Upper lobe of right lung (tissue), 1 donor: ENCODE measurements around the gene CYFIP2. TPM values are rescaled to one million over a fixed set of nuclear protein-coding genes. Genes with fewer than 3 reads are reported as not detected.

Experiments used
- ATAC-seq: fragments of 200-7000 bp; cut with Tn5 transposase; one replicate; pipeline ENCODE4 v1.9.1; 2020; ENCODE audit warnings: mild to moderate bottlenecking, moderate library complexity
- DNase-seq: peaks from one replicate; pipeline ENCODE4 v3.0.0-alpha.2; 2020
- H3K27ac ChIP-seq: fragments of 200-600 bp; one replicate; pipeline ENCODE4 v1.8.0; 2022
- H3K27me3 ChIP-seq: fragments of 200-600 bp; one replicate; pipeline ENCODE4 v1.8.0; 2022; ENCODE audit warnings: mild to moderate bottlenecking
- H3K36me3 ChIP-seq: fragments of 200-600 bp; one replicate; pipeline ENCODE4 v1.8.0; 2022
- H3K4me1 ChIP-seq: fragments of 200-600 bp; one replicate; pipeline ENCODE4 v1.8.0; 2022
- H3K4me3 ChIP-seq: fragments of 200-600 bp; one replicate; pipeline ENCODE4 v1.8.0; 2022; ENCODE audit warnings: mild to moderate bottlenecking
- H3K9me3 ChIP-seq: fragments of 200-600 bp; one replicate; pipeline ENCODE4 v1.8.0; 2022
- intact Hi-C: fragments of 100-400 bp; cut with DNase I; formaldehyde crosslinking; loops from one replicate; pipeline ENCODE4 v1.11.0; 2022
- total RNA-seq: library from RNA; stranded (reverse); fragmentation: NEBNext Ultra II Directional; extraction: Animal tissue kit (Norgen Biotek cat#: 25700); gene quantifications from one replicate; pipeline ENCODE4 v1.2.1, GENCODE V29; 2021
- TF ChIP-seq, protein P1 (sequence below): fragments of 200-600 bp; IDR thresholded peaks from one replicate; pipeline ENCODE4 v1.8.0; 2022; ENCODE audit warnings: antibody characterized with exemption
- donor health status: DM: no; HTN: yes; CAD: no; lungs with severe emphysema.

The CYFIP2 gene
- total RNA-seq, 1 donor from 2014 or later, result 37.1 TPM

DNA sequence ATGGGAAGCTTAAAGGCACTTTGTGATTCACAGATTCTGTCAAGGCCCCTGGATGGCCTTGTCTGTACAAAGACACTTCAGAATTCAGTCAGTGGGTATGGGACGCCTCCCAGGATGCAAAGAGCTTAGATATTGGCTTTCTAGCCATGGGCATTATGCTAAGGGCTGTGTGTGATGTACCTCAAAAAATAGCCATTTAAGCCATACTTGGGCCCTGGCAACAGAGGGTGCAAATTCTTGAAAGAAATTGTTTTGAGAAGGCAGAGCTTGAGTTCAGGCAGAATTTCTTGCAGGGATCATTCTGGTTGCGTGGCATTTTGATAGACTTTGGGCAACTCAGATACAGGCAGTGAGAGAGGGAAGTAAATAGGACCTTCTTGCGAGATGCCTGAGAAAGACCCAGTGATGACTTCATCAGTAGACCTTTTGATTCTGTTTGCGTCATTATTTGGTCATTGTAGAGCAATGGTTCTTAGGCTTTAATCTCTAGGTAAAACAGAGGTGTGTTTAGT is 3.9 kb downstream of the CYFIP2 start:
- Histone ChIP-seq H3K4me1 (peaks cover 4% of the 10 kb centered on the region), H3K9me3 (no peaks in the 10 kb centered on the region), H3K27ac (peak overlapping the region; percentile 47), H3K36me3 (no peaks in the 10 kb centered on the region), H3K27me3 (no peaks in the 10 kb centered on the region), H3K4me3 (no peak overlapping the region)
- ATAC-seq, result no peak
- intact Hi-C loops, result no loop called here
- no peak for DNase-seq
- TF ChIP-seq, protein P1, sequence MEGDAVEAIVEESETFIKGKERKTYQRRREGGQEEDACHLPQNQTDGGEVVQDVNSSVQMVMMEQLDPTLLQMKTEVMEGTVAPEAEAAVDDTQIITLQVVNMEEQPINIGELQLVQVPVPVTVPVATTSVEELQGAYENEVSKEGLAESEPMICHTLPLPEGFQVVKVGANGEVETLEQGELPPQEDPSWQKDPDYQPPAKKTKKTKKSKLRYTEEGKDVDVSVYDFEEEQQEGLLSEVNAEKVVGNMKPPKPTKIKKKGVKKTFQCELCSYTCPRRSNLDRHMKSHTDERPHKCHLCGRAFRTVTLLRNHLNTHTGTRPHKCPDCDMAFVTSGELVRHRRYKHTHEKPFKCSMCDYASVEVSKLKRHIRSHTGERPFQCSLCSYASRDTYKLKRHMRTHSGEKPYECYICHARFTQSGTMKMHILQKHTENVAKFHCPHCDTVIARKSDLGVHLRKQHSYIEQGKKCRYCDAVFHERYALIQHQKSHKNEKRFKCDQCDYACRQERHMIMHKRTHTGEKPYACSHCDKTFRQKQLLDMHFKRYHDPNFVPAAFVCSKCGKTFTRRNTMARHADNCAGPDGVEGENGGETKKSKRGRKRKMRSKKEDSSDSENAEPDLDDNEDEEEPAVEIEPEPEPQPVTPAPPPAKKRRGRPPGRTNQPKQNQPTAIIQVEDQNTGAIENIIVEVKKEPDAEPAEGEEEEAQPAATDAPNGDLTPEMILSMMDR, result no peak

- ATAC-seq (no peak), DNase-seq (no peak)
- no peaks in the 10 kb centered on the region for H3K36me3 ChIP-seq
- H3K27me3 ChIP-seq, result no peaks in the 10 kb centered on the region
- H3K4me3 ChIP-seq, result no peak overlapping the region
- no peak overlapping the region for H3K27ac ChIP-seq
- no peaks in the 10 kb centered on the region for H3K9me3 ChIP-seq
- TF ChIP-seq, protein P1, result no peak
- H3K4me1 ChIP-seq, result peaks cover 4% of the 10 kb centered on the region
- intact Hi-C loops, result no loop called here
Measured at GRCh38 chr5:157270771-157271170, 4.8 kb downstream of the CYFIP2 start.

GRCh38 chr5:157271740-157272271 is 5.9 kb downstream of the CYFIP2 start:
- Histone ChIP-seq H3K27me3 (no peaks in the 10 kb centered on the region), H3K27ac (peak overlapping the region; percentile 52), H3K36me3 (no peaks in the 10 kb centered on the region), H3K4me1 (peaks cover 4% of the 10 kb centered on the region), H3K9me3 (no peaks in the 10 kb centered on the region), H3K4me3 (no peak overlapping the region)
- intact Hi-C loops, result no loop called here
- ATAC-seq (peak; percentile 40), DNase-seq (no peak)
- TF ChIP-seq, protein P1, result no peak

- Histone ChIP-seq H3K9me3 (no peaks in the 10 kb centered on the region), H3K36me3 (no peaks in the 10 kb centered on the region), H3K27me3 (no peaks in the 10 kb centered on the region), H3K27ac (no peak overlapping the region), H3K4me3 (no peak overlapping the region), H3K4me1 (peaks cover 4% of the 10 kb centered on the region)
- TF ChIP-seq, protein P1, result no peak
- DNase-seq, result no peak
- ATAC-seq, result peak; percentile 74
- intact Hi-C loops, result no loop called here
Measured at GRCh38 chr5:157273131-157273556, 7.2 kb downstream of the CYFIP2 start.

- H3K27ac ChIP-seq, result no peak overlapping the region
- H3K27me3 ChIP-seq, result no peaks in the 10 kb centered on the region
- no peaks in the 10 kb centered on the region for H3K4me1 ChIP-seq
- ATAC-seq, result no peak
- no peaks in the 10 kb centered on the region for H3K9me3 ChIP-seq
- H3K4me3 ChIP-seq, result no peak overlapping the region
- no peaks in the 10 kb centered on the region for H3K36me3 ChIP-seq
- intact Hi-C loops, result no loop called here
- DNase-seq, result no peak
- TF ChIP-seq, protein P1, result no peak
Measured at GRCh38 chr5:157275403-157275802, 9.5 kb downstream of the CYFIP2 start.
